Osteoblast (primary cell): ENCODE measurements around the gene KMO. TPM values are rescaled to one million over a fixed set of nuclear protein-coding genes. Genes with fewer than 3 reads are reported as not detected.

Experiments
- DNase-seq: peaks from one replicate; pipeline ENCODE4 v3.0.0; 2011; ENCODE audit warnings: low spot score, mixed read lengths; ENCODE audit not compliant: insufficient read length; ENCODE audit errors: missing footprints
- H2AFZ ChIP-seq: 2 replicates; pipeline ENCODE4 v1.6.0; 2011; ENCODE audit warnings: mild to moderate bottlenecking, low read length
- H3K27ac ChIP-seq: 2 replicates; pipeline ENCODE4 v1.5.1; 2011; ENCODE audit warnings: mild to moderate bottlenecking, low read depth, low read length, moderate library complexity
- H3K27me3 ChIP-seq: 2 replicates; pipeline ENCODE4 v1.6.0; 2012; ENCODE audit warnings: mild to moderate bottlenecking, control low read depth, inconsistent platforms, low read length, moderate library complexity; ENCODE audit not compliant: insufficient read depth
- H3K36me3 ChIP-seq: 2 replicates; pipeline ENCODE4 v1.5.1; 2011; ENCODE audit warnings: mild to moderate bottlenecking, low read length, control low read depth, moderate library complexity; ENCODE audit not compliant: insufficient read depth
- H3K4me1 ChIP-seq: 2 replicates; pipeline ENCODE4 v1.5.1; 2011; ENCODE audit warnings: mild to moderate bottlenecking, low read length, control low read depth, moderate library complexity; ENCODE audit not compliant: insufficient read depth
- H3K4me2 ChIP-seq: 2 replicates; pipeline ENCODE4 v1.6.0; 2011; ENCODE audit warnings: mild to moderate bottlenecking, low read length; ENCODE audit not compliant: insufficient read depth
- H3K4me3 ChIP-seq: fragments of 200-600 bp; sonication (generic); 3 replicates; pipeline ENCODE4 v1.5.1; 2012; ENCODE audit warnings: mild to moderate bottlenecking, low read length, inconsistent platforms; ENCODE audit not compliant: insufficient read depth
- H3K79me2 ChIP-seq: 2 replicates; pipeline ENCODE4 v1.6.0; 2012; ENCODE audit warnings: mild to moderate bottlenecking, low read length, control low read depth, inconsistent platforms; ENCODE audit not compliant: insufficient read depth
- H3K9me3 ChIP-seq: 2 replicates; pipeline ENCODE4 v1.5.1; 2011; ENCODE audit warnings: low read depth, low read length, control low read depth
- H4K20me1 ChIP-seq: 2 replicates; pipeline ENCODE4 v1.6.0; 2012; ENCODE audit warnings: mild to moderate bottlenecking, low read length, control low read depth; ENCODE audit not compliant: insufficient read depth
- total RNA-seq: library from RNA; depleted of rRNA; stranded (reverse); fragments of >200 nt; gene quantifications from 2 replicates; pipeline ENCODE4 v1.2.3, GENCODE V29; 2012
- TF ChIP-seq, protein P1 (sequence below): IDR thresholded peaks from 2 replicates; pipeline ENCODE4 v1.5.1; 2011; ENCODE audit warnings: mild to moderate bottlenecking, low read depth, low read length, moderate library complexity; ENCODE audit errors: extremely low read depth

KMO gene
- total RNA-seq, 1 donor, result 0.36 TPM

GRCh38 chr1:241586905-241587512 is 54.8 kb downstream of the KMO start:
- H3K27me3 ChIP-seq, result no peaks in the 10 kb centered on the region
- H3K79me2 ChIP-seq, result no peaks in the 10 kb centered on the region
- H3K27ac ChIP-seq, result no peak overlapping the region
- no peak overlapping the region for H2AFZ ChIP-seq
- TF ChIP-seq, protein P1, sequence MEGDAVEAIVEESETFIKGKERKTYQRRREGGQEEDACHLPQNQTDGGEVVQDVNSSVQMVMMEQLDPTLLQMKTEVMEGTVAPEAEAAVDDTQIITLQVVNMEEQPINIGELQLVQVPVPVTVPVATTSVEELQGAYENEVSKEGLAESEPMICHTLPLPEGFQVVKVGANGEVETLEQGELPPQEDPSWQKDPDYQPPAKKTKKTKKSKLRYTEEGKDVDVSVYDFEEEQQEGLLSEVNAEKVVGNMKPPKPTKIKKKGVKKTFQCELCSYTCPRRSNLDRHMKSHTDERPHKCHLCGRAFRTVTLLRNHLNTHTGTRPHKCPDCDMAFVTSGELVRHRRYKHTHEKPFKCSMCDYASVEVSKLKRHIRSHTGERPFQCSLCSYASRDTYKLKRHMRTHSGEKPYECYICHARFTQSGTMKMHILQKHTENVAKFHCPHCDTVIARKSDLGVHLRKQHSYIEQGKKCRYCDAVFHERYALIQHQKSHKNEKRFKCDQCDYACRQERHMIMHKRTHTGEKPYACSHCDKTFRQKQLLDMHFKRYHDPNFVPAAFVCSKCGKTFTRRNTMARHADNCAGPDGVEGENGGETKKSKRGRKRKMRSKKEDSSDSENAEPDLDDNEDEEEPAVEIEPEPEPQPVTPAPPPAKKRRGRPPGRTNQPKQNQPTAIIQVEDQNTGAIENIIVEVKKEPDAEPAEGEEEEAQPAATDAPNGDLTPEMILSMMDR, result no peak
- H4K20me1 ChIP-seq, result no peaks in the 10 kb centered on the region
- H3K4me3 ChIP-seq, result no peak overlapping the region
- no peak for DNase-seq
- H3K4me2 ChIP-seq, result no peak overlapping the region
- peaks cover 8% of the 10 kb centered on the region for H3K4me1 ChIP-seq
- no peaks in the 10 kb centered on the region for H3K9me3 ChIP-seq
- no peaks in the 10 kb centered on the region for H3K36me3 ChIP-seq

DNA sequence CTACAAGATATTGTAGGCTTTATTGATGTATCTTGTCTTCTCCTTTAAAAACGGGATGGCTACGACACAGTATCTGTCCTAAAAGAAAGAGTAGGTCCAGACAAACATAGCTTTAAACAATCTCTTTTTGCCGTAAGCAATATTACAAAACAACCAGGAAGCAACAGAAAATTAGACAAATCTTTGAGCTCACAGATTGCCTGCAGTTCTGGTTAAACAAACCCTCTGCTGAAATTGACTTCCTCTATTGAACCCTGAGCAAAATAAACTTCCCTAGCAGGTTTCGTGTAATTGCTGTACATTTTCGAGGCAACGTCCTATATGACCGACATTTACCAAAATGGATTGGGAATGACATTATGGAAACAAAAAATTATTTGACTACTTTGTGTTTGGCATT is 57.3 kb downstream of the KMO start:
- H3K4me3 ChIP-seq, result no peak overlapping the region
- TF ChIP-seq, protein P1, result no peak
- no peak overlapping the region for H3K27ac ChIP-seq
- no peaks in the 10 kb centered on the region for H3K36me3 ChIP-seq
- no peaks in the 10 kb centered on the region for H3K9me3 ChIP-seq
- H2AFZ ChIP-seq, result no peak overlapping the region
- no peaks in the 10 kb centered on the region for H3K79me2 ChIP-seq
- no peaks in the 10 kb centered on the region for H3K27me3 ChIP-seq
- no peak overlapping the region for H3K4me2 ChIP-seq
- peaks cover 25% of the 10 kb centered on the region for H3K4me1 ChIP-seq
- no peaks in the 10 kb centered on the region for H4K20me1 ChIP-seq
- no peak for DNase-seq

DNA sequence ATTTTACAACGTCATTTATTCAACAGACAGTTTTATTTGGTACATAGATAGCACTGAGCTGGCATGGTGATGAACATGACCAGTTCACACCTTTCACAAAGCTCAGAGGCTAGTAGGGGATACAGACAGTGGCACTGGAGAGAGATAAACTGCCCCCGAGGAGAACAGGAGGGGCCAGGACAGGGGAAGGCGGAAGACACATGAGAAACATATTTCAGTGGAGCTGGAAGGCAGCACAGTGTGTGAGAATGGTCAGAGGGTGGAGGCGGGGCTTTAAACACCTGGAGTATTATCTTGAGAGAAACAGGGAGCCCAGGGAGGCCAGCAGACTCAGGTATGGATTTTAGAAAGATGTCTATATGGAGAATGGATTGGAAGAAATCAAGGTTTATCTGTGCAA is 58.5 kb downstream of the KMO start:
- H3K36me3 ChIP-seq, result no peaks in the 10 kb centered on the region
- H3K79me2 ChIP-seq, result no peaks in the 10 kb centered on the region
- TF ChIP-seq, protein P1, result no peak
- DNase-seq, result no peak
- no peak overlapping the region for H3K27ac ChIP-seq
- H4K20me1 ChIP-seq, result no peaks in the 10 kb centered on the region
- no peaks in the 10 kb centered on the region for H3K27me3 ChIP-seq
- no peak overlapping the region for H3K4me3 ChIP-seq
- no peaks in the 10 kb centered on the region for H3K9me3 ChIP-seq
- H2AFZ ChIP-seq, result no peak overlapping the region
- H3K4me2 ChIP-seq, result no peak overlapping the region
- peaks cover 25% of the 10 kb centered on the region for H3K4me1 ChIP-seq

GRCh38 chr1:241591317-241591716 is 59.1 kb downstream of the KMO start:
- H3K4me3 ChIP-seq, result no peak overlapping the region
- peaks cover 25% of the 10 kb centered on the region for H3K4me1 ChIP-seq
- H3K4me2 ChIP-seq, result no peak overlapping the region
- TF ChIP-seq, protein P1, result no peak
- H2AFZ ChIP-seq, result no peak overlapping the region
- H3K27me3 ChIP-seq, result no peaks in the 10 kb centered on the region
- no peaks in the 10 kb centered on the region for H3K79me2 ChIP-seq
- no peak for DNase-seq
- no peaks in the 10 kb centered on the region for H3K9me3 ChIP-seq
- no peaks in the 10 kb centered on the region for H4K20me1 ChIP-seq
- no peak overlapping the region for H3K27ac ChIP-seq
- H3K36me3 ChIP-seq, result no peaks in the 10 kb centered on the region
